Loucy (cell line): ENCODE results near the gene SLC38A10.

Experiments
- CTCF ChIP-seq: fragments of 200-600 bp; sonication (generic); conservative IDR thresholded peaks from 2 replicates; pipeline ENCODE4 v1.5.1; 2014; ENCODE audit warnings: mild to moderate bottlenecking, antibody characterized with exemption, low read length
- EZH2phosphoT487 ChIP-seq: fragments of 200-600 bp; IDR thresholded peaks from 2 replicates; pipeline ENCODE4 v1.6.1; 2018; ENCODE audit warnings: antibody characterized with exemption, mild to moderate bottlenecking, moderate library complexity, borderline replicate concordance

- no peak for TF ChIP-seq CTCF
- no peak for TF ChIP-seq EZH2phosphoT487
Measured at GRCh38 chr17:81298325-81298990, 3.4 kb upstream of the SLC38A10 start.
